ENCODE measurements around the gene SLC1A3. TPM values are rescaled to one million over a fixed set of nuclear protein-coding genes. Genes with fewer than 3 reads are reported as not detected.

SLC1A3 gene
- total RNA-seq, 1 experiment from 2014 or later = 18.6 TPM

GRCh38 chr5:36666986-36667385, 60.6 kb downstream of the SLC1A3 start:
- Histone ChIP-seq H3K18ac (ENCODE audit: insufficient read length, low read depth, low read length) (no peak overlapping the region), H3K23ac (ENCODE audit: insufficient read length, low read depth, low read length) (no peak overlapping the region), H3K27me3 (ENCODE audit: insufficient read depth, low read length) (no peaks in the 10 kb centered on the region), H3K79me2 (ENCODE audit: insufficient read depth, low read length) (no peaks in the 10 kb centered on the region), H2BK20ac (ENCODE audit: low read depth, low read length, poor library complexity, severe bottlenecking) (no peak overlapping the region), H3K4me1 (ENCODE audit: insufficient read depth, low read length) (no peaks in the 10 kb centered on the region; the same call in 1 of the 2 replicates), H4K5ac (ENCODE audit: insufficient read length, low read depth, low read length) (no peak overlapping the region), H2BK12ac (ENCODE audit: insufficient read length, low read depth, low read length) (no peak overlapping the region), H2AFZ (ENCODE audit: low read length) (no peak overlapping the region), H3K9ac (ENCODE audit: extremely low read depth, insufficient read length, low read length) (no peak overlapping the region), H3K9me3 (ENCODE audit: control insufficient read depth, low read depth, low read length) (no peaks in the 10 kb centered on the region), H2BK5ac (ENCODE audit: insufficient read length, low read length) (no peak overlapping the region), H2AK5ac (ENCODE audit: insufficient read length, low read length) (no peak overlapping the region), H3K4me2 (ENCODE audit: insufficient read depth, insufficient read length, low read length) (no peak overlapping the region), H3K23me2 (ENCODE audit: insufficient read length, low read depth, low read length, poor library complexity, severe bottlenecking) (no peaks in the 10 kb centered on the region), H4K20me1 (ENCODE audit: control insufficient read depth, insufficient read depth, insufficient read length) (no peaks in the 10 kb centered on the region), H3T11ph (ENCODE audit: low read length) (no peak overlapping the region), H3K27ac (ENCODE audit: insufficient read length, low read depth, low read length) (no peak overlapping the region), H4K91ac (ENCODE audit: insufficient read length, low read depth, low read length) (no peak overlapping the region), H3K79me1 (ENCODE audit: insufficient read depth, low read depth, low read length, poor library complexity, severe bottlenecking) (no peaks in the 10 kb centered on the region), H4K8ac (replicated peaks; ENCODE audit: insufficient read length, low read depth, low read length) (no peak overlapping the region), H3K56ac (ENCODE audit: insufficient read length, low read depth, low read length) (no peak overlapping the region), H3K14ac (ENCODE audit: insufficient read depth, low read length) (no peak overlapping the region), H2BK15ac (ENCODE audit: low read depth, low read length) (no peak overlapping the region), H3K4ac (ENCODE audit: low read depth, low read length) (no peak overlapping the region), H2BK120ac (ENCODE audit: low read depth, low read length, poor library complexity, severe bottlenecking) (no peak overlapping the region)
- Mint-ChIP-seq H3K9me3 (no peaks in the 10 kb centered on the region), H3K4me3 (no peak overlapping the region), H3K36me3 (ENCODE audit: insufficient read depth in 1 of 3, low read depth in 3 of 3) (peaks cover 0 to 2% (median 0%) of the 10 kb centered on the region in 3 experiments; a peak in 1 of 7 replicates), H3K4me1 (peaks cover 10 to 11% of the 10 kb centered on the region in 2 experiments; a peak in 2 of 4 replicates), H3K27ac (no peak overlapping the region), H3K27me3 (ENCODE audit: low read depth) (no peaks in the 10 kb centered on the region)
- no peak for TF ChIP-seq CTCF (conservative IDR thresholded peaks at IDR 0.05)
- WGBS (ENCODE audit: extremely low coverage, insufficient read length, low lambda C conversion rate) = no CpG with 5 or more reads among the region's 1 CpG
- DNase-seq = no peak

Measured in H9 (cell line).